K562 (cell line): ENCODE measurements around the gene KDM4C. TPM values are rescaled to one million over a fixed set of nuclear protein-coding genes. Genes with fewer than 3 reads are reported as not detected.

Experiments used
- ATAC-seq: fragments of 200-7000 bp; cut with Tn5 transposase; 3 replicates; pipeline ENCODE4 v1.9.1; 2020; ENCODE audit warnings: moderate library complexity
- BruUV-seq: library from RNA; stranded (reverse); fragments of 400-500 nt; replicated peaks from 2 replicates; lab custom pipeline; 2021; lab: Mats Ljungman, UMichigan
- CTCF ChIA-PET: fragments of 300-600 bp; formaldehyde crosslinking; extraction: SDS; loops from one replicate; lab custom pipeline; 2021; ENCODE audit warnings: low intra/inter-chr PET ratio; lab: Yijun Ruan, JAX
- POLR2A ChIA-PET: fragments of 300-600, 350-650 bp; sonication (Branson Sonifier 250); formaldehyde crosslinking; extraction: SDS; loops from one replicate; lab custom pipeline; 2021; ENCODE audit warnings: antibody characterized with exemption, inconsistent platforms; lab: Yijun Ruan, JAX
- DNase-seq, 4 experiments: peaks; one replicate each; pipeline versions ENCODE4 v3.0.0 to v3.0.0-alpha.2; 2011 to 2018; ENCODE audit warnings: low spot score in 3 of 4, mixed read lengths in 3 of 4; ENCODE audit errors: extremely low read depth in 1 of 4
- FAIRE-seq: peaks from 2 replicates; lab custom pipeline; 2011; peaks lifted over from hg19 to GRCh38; lab: Jason Lieb, UNC
- H2AFZ ChIP-seq: 2 replicates; pipeline ENCODE4 v1.6.0; 2011; ENCODE audit warnings: low read depth, low read length, control low read depth, inconsistent platforms
- H3K27ac ChIP-seq: fragments of 200-600 bp; 3 replicates; pipeline ENCODE4 v1.8.0; 2011; ENCODE audit warnings: low read depth, mild to moderate bottlenecking, control low read depth, inconsistent platforms, low read length, moderate library complexity, mixed read lengths; ENCODE audit errors: extremely low read depth
- H3K27me3 ChIP-seq, 2 experiments: fragments of 300-600 bp in 1 of 2; 2 replicates in 1 of 2; 3 replicates in 1 of 2; pipeline versions ENCODE4 v1.6.0 to v1.8.0; 2011; ENCODE audit warnings: inconsistent platforms in 2 of 2, low read length in 2 of 2, mild to moderate bottlenecking in 1 of 2, mixed read lengths in 1 of 2, moderate library complexity in 1 of 2; ENCODE audit not compliant: control insufficient read depth in 2 of 2, insufficient read depth in 2 of 2
- H3K36me3 ChIP-seq: fragments of 300-600 bp; 3 replicates; pipeline ENCODE4 v1.8.0; 2011; ENCODE audit warnings: mild to moderate bottlenecking, low read length, inconsistent platforms; ENCODE audit not compliant: control insufficient read depth, insufficient read depth
- H3K4me1 ChIP-seq, 2 experiments: fragments of 200-600 bp in 1 of 2; replicated peaks in 1 of 2; 2 replicates in 1 of 2; 3 replicates in 1 of 2; pipeline versions ENCODE4 v1.5.1 to v1.8.0; 2011; ENCODE audit warnings: inconsistent platforms in 2 of 2, low read length in 2 of 2, mild to moderate bottlenecking in 1 of 2, mixed read lengths in 1 of 2, moderate library complexity in 1 of 2; ENCODE audit not compliant: control insufficient read depth in 2 of 2, insufficient read depth in 2 of 2
- H3K4me2 ChIP-seq: 2 replicates; pipeline ENCODE4 v1.6.1; 2011; ENCODE audit warnings: low read length, control low read depth, inconsistent platforms, mixed read lengths; ENCODE audit not compliant: insufficient read depth
- H3K4me3 ChIP-seq: fragments of 200-600 bp; sonication (generic), shearing (Covaris generic); 2 replicates; pipeline ENCODE4 v1.5.1; 2016; ENCODE audit warnings: control low read depth, inconsistent platforms
- H3K79me2 ChIP-seq: fragments of 200-600 bp; 3 replicates; pipeline ENCODE4 v1.8.0; 2011; ENCODE audit warnings: low read length, inconsistent platforms; ENCODE audit not compliant: control insufficient read depth, insufficient read depth
- H3K9ac ChIP-seq, 2 experiments: 2 replicates each; pipeline versions ENCODE4 v1.6.0 to v1.6.1; 2011; ENCODE audit warnings: low read depth in 2 of 2, low read length in 2 of 2, control low read depth in 1 of 2, inconsistent platforms in 1 of 2, mild to moderate bottlenecking in 1 of 2, mixed read lengths in 1 of 2; ENCODE audit not compliant: insufficient read depth in 1 of 2
- H3K9me1 ChIP-seq: one replicate; pipeline ENCODE4 v1.6.0; 2011; ENCODE audit warnings: inconsistent platforms, mild to moderate bottlenecking, low read length, moderate library complexity; ENCODE audit not compliant: control insufficient read depth, insufficient read depth
- H3K9me3 ChIP-seq: replicated peaks from 2 replicates; pipeline ENCODE4 v1.5.1; 2011; ENCODE audit warnings: low read depth, low read length, inconsistent platforms; ENCODE audit not compliant: control insufficient read depth, insufficient read depth
- H4K20me1 ChIP-seq: replicated peaks from 2 replicates; pipeline ENCODE4 v1.6.1; 2011; ENCODE audit warnings: low read length, inconsistent platforms, mixed read lengths; ENCODE audit not compliant: control insufficient read depth, insufficient read depth
- BRD9 ChIP-seq: fragments of 450-650 bp; IDR thresholded peaks from 2 replicates; pipeline ENCODE4 v1.6.1; 2018; ENCODE audit warnings: low read depth; ENCODE audit not compliant: partially characterized antibody
- CEBPB ChIP-seq: fragments of 450-650 bp; IDR thresholded peaks from 2 replicates; pipeline ENCODE4 v1.6.1; 2016; ENCODE audit warnings: missing genetic modification characterization, missing compliant biosample characterization
- CREB3 ChIP-seq: fragments of 450-650 bp; conservative IDR thresholded peaks from 2 replicates; pipeline ENCODE4 v1.6.1; 2016; ENCODE audit warnings: missing genetic modification characterization, low read depth, mild to moderate bottlenecking, missing compliant biosample characterization, moderate library complexity
- FOXP4 ChIP-seq: sonication (generic); formaldehyde crosslinking; IDR thresholded peaks from 2 replicates; pipeline ENCODE4 v1.8.0; 2022; ENCODE audit warnings: mild to moderate bottlenecking, missing genetic modification reagents, borderline replicate concordance
- KLF13 ChIP-seq: fragments of 450-650 bp; IDR thresholded peaks from 2 replicates; pipeline ENCODE4 v1.6.1; 2016; ENCODE audit warnings: missing genetic modification characterization, low read depth, mild to moderate bottlenecking, missing compliant biosample characterization, moderate library complexity, borderline replicate concordance
- NFYB ChIP-seq: IDR thresholded peaks from 2 replicates; pipeline ENCODE4 v1.6.1; 2011; ENCODE audit warnings: mild to moderate bottlenecking, moderate library complexity; ENCODE audit not compliant: insufficient read length; ENCODE audit errors: extremely low read depth
- PHF20 ChIP-seq: fragments of 450-650 bp; IDR thresholded peaks from 2 replicates; pipeline ENCODE4 v1.6.1; 2018; ENCODE audit not compliant: partially characterized antibody
- WGBS: fragments of 100-300 bp; shearing (Covaris generic); methylation state at CpG from one replicate; pipeline ENCODE4 v1.1.6; 2016; ENCODE audit warnings: low coverage, mixed read lengths; ENCODE audit not compliant: insufficient coverage; ENCODE audit errors: missing lambda C conversion rate; 5-methylcytosine and 5-hydroxymethylcytosine counted together
- in situ Hi-C: fragments of 300-500 bp; cut with MboI; formaldehyde crosslinking; loops from 4 replicates; pipeline ENCODE4 v1.15.0; 2018; ENCODE audit warnings: inconsistent platforms, mixed read lengths
- intact Hi-C: fragments of 100-400 bp; cut with micrococcal nuclease; formaldehyde crosslinking; loops from 2 replicates; pipeline ENCODE4 v1.14.2; 2022
- polyA plus RNA-seq, 8 experiments: library from polyadenylated mRNA; depleted of rRNA in 4 of 8; stranded (reverse) in 5 of 8; unstranded in 3 of 8; fragments of >200 nt; fragmentation: Nextera tagmentation in 2 of 8; fragmentation: Illumina TruSeq in 1 of 8; extraction: Ambion mirVana in 2 of 8; extraction: Trizol in 1 of 8; gene quantifications; 2 replicates each; pipeline versions ENCODE4 v1.2.1 to v1.2.3, GENCODE V29; 2011 to 2014; ENCODE audit warnings: inconsistent platforms in 1 of 8, missing spikeins in 1 of 8
- total RNA-seq, 7 experiments: library from RNA; depleted of rRNA in 6 of 7; stranded (reverse); fragments of >200 nt in 6 of 7; fragmentation: Illumina TruSeq in 2 of 7; extraction: Trizol in 2 of 7; gene quantifications; 2 replicates each; pipeline versions ENCODE4 v1.2.1 to v1.2.3, GENCODE V29; 2011 to 2021; ENCODE audit warnings: low replicate concordance in 1 of 7
- TF ChIP-seq, protein P1 (sequence below): sonication (generic); formaldehyde crosslinking; IDR thresholded peaks from 2 replicates; pipeline ENCODE4 v1.5.0; 2020; ENCODE audit warnings: missing genetic modification reagents

The KDM4C gene
- total and polyA plus RNA-seq, 9 of the 15 experiments (the other 6 are each of a cell fraction or from before 2014, with no cell fraction given) = 5.4 to 17.0 (median 12.6) TPM

DNA sequence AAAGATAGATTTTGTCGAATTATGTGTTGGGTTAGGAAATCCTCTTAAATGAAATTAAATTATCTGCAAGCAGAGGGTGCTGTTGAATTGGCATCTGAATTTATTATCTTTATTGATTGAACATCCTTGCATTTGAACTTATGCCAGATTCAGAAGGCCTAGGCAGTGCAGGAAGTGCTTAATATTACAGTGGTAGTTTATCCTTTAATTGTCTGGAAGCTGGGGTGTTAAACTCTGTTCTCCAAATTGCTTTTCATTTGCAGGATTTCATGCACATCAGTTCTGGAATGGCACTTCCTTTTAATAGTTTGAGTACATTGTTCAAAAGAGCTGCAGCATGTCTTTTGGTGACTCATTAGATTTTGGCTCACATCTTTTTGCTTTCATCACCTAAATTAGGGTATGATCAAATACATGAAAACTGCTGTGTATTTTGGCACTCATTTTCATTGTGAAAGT, 186.3 kb downstream of the KDM4C start:
- Histone ChIP-seq H3K9me1 (no peaks in the 10 kb centered on the region), H3K4me2 (no peak overlapping the region), H3K27ac (no peak overlapping the region), H3K4me1 (no peaks in the 10 kb centered on the region), H3K27me3 (no peaks in the 10 kb centered on the region), H2AFZ (no peak overlapping the region), H3K9ac (no peak overlapping the region), H3K79me2 (no peaks in the 10 kb centered on the region), H3K4me3 (no peak overlapping the region), H4K20me1 (no peaks in the 10 kb centered on the region), H3K9me3 (no peaks in the 10 kb centered on the region), H3K36me3 (no peaks in the 10 kb centered on the region)
- ChIA-PET CTCF (no interaction called here), POLR2A (interaction anchor here (0.8 to 1.2 kb wide), 3 partner anchors 9 to 31 kb away, joined by 3 to 4 read pairs (median 3); no protein-coding TSS in a partner anchor)
- TF ChIP-seq CEBPB (tag) = no peak
- TF ChIP-seq KLF13 (tag) = no peak
- TF ChIP-seq NFYB = no peak
- no peak for TF ChIP-seq PHF20
- TF ChIP-seq, protein P1, sequence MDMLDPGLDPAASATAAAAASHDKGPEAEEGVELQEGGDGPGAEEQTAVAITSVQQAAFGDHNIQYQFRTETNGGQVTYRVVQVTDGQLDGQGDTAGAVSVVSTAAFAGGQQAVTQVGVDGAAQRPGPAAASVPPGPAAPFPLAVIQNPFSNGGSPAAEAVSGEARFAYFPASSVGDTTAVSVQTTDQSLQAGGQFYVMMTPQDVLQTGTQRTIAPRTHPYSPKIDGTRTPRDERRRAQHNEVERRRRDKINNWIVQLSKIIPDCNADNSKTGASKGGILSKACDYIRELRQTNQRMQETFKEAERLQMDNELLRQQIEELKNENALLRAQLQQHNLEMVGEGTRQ (CRISPR knock-in tag) = no peak
- no peak for TF ChIP-seq CREB3 (tag)
- TF ChIP-seq FOXP4 = no peak
- TF ChIP-seq BRD9 = no peak
- no peak for DNase-seq
- no TSS peak for BruUV-seq
- intact Hi-C loops = no loop called here
- no peak for ATAC-seq
- WGBS = 75% methylated on average over 1 of the region's 1 CpG
- in situ Hi-C loops = no loop called here
- no peak for FAIRE-seq
